Activated naive CD4-positive, alpha-beta T cell treated with anti-CD3 and anti-CD28 coated beads, Interleukin-2, amount 50 U/mL, for 16 hours (primary cell): Measurements from ENCODE around the gene THAP4.
"Not testable (repeated sequence)": the region's sequence is repeated elsewhere in the genome, so short reads cannot be mapped to it uniquely, and the experiment has no call there.

ENCODE experiments used
- DNase-seq: peaks from one replicate; pipeline ENCODE4 v3.0.0-alpha.2; 2020

Gene THAP4

DNA sequence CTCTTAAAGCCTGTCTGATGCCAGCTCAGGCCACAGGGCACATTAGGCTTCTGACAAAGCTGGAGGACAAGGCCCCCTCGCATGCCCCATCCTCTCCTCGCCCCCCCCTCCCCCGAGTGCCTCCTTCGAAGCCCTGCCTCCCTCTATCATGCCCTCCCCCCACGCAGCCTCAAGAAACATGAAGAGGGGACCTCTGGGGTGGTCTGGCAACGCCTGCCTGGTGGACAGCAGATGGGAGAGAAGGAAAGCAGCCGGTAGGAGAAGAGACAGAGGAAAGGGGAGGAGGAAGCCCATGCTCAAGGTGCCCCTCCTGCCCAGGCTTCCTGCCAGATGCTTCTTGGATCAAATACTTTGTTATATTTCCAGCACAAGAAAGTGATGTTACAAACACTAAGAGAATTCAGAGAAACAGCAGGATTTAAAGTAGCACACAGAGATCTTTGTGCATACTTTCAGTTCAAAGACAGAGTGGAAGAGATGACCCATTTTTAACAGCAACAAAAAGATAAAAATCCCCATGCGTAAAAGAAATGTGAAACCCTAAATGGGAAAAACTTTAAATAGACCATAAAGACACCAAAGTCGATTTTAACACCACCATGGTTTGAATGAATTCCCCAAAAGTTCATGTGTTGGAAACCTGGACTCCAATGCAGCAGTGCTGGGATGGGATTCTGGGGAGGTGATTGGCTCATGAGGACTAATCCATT lies 59.4 kb downstream of the THAP4 start:
- DNase-seq, result no peak

DNA sequence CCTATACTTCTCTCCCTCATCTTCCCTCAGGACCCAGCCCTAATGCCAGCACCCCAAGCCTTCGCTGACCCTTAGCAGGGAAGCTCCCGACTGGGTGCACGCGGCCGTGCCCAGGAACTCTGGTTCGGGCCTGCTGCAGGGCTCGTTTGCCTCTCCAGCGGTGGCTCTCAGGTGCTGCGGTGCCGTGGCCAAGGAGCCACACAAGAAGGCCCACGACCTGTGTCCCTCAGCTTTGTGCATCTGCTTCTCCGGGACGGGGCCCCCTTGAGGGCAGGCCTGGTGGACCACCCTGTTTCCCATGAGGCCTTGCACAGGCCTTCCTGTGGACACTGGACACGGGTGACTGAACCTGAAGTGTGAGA lies 60.7 kb downstream of the THAP4 start:
- no peak for DNase-seq

DNA sequence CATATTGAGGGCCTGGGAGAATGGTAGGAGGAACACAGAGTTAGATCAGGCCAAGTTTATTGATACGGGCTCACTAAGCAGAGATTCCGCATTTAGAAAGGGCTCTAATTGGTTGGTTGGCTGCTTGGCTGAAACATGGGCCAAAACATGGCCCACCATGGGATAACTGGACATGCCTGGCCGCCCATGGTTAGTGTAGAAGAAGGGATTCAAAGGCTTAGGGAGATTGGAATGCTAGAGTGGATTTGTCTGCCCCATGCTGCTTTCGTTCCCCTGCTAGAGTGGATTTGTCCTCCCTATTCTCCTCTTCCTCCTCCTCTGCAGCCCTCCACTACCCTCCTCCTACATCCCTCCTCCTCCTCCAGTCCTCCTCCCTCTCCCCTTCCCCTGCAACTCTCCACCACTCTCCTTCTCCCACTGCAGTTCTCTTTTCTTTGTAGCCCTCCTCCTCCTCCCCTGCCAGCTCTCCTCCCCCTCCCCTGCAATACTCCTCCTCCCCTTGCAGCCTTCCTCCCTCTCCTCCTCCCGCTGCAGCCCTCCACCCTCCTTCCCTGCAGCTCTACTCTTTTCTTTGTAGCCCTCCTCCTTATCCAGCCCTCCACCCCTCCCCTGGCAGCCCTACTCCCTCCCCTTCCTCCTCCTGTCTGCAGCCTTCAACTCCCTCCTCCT lies 61.2 kb downstream of the THAP4 start:
- DNase-seq, result no peak

DNA sequence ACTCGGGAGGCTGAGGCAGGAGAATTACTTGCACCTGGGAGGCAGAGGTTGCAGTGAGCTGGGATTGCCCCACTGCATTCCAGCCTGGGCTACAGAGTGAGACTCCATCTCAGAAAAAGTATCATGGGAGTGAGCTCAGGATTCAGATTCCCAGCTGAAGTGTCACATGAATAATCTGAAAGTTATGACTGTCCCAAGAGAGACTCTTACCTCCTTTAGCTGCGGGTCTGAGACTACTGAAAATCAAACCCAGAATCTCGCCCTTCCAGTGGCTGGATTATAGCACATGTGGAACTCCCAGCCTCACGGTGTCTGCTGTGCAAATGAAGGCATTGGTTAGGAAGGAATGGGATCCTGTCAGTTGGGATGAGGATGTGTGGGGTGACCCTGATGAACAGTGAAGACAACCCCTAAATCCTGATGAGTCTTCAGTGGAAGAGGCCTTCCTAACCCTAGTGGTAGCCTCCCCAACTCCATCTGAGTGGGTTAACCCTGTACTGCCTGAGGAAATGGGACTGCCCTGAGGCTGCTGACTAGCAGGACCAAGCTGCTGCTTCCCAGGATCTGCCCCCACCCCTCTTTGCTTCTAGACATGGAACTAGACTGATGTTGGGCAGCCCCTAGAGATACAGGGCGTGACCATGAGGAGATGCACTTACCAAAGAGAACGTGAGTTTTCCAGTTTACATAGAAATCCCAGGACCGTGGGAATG lies 61.9 kb downstream of the THAP4 start:
- DNase-seq, result no peak

DNA sequence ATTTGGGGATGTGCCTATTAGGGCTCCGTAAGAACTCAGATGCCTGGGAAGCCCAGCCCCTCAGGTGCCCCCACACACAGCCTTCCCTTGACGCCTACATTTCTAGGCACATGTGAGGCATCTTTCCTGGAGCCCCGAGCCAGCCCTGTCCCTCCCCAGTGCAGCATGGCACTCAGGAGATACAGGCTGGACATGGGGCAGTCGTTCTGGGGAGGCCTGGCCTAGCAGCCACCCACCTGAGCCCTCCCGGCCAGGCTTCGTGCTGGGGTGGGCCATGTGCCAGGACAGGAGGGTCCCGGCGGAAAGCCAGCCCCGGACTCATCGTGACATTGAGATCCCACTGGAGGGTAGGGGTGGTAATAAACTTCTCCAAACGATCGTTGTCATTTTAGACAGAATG lies 63.2 kb downstream of the THAP4 start:
- no peak for DNase-seq

DNA sequence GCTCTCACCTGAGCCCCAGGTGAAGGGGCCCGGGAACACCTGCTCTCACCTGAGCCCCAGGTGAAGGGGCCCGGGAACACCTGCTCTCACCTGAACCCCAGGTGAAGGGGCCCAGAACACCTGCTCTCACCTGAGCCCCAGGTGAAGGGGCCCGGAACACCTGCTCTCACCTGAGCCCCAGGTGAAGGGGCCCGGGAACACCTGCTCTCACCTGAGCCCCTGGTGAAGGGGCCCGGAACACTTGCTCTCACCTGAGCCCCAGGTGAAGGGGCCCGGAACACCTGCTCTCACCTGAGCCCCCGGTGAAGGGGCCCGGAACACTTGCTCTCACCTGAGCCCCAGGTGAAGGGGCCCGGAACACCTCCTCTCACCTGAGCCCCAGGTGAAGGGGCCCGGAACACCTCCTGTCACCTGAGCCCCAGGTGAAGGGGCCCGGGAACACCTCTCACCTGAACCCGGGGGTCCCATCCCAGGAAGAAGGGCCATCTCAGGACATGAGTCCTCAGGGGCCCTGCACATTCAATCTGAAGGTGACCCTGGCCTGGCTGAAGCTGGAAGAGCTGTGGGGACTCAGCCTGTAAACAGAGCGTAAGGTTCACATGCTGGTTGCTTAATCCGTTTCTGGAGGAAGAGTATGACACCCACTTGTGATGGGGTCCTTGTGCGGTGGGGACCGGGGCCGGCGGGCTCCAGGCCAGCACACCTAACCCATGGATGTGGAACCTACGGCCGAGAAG lies 63.9 kb downstream of the THAP4 start:
- not testable (repeated sequence) for DNase-seq

DNA sequence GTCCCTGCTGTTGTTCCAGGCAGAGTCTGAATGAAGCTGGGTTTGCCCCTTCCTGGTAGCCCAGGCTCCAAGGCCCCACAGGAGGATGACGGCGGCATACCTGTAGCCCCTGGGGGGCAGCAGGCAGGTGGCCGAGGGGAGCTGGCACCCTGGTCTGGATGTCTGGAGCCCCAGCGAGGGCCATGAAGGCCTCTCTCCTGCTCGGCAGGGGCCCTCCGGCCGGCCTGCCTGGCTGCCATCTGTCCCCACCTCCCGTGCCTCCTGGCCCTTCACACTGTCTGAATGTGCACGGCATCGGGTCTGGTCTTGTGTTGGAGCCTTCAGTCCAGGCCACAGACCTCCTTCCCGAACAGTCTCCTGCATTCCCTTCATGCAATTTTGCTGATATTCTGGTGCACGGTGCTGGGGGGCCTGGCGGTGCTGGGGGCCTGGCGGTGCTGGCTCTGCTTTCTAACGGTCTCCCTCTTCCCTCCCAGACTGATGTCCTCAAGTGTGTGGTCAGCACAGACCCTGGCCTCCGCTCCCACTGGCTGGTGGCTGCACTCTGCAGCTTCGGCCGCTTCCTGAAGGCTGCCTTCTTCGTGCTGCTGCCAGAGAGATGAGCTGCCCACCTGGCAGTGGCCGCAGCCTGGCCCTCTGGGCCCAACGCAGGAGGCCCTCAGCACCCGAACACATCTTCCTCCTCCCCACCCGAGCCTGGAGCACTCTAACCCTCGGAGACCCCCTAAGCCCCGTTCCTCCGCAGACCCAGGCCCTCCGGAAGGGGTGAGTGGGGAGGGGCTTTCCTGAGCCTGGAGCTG lies 64.9 kb downstream of the THAP4 start:
- DNase-seq, result no peak

DNA sequence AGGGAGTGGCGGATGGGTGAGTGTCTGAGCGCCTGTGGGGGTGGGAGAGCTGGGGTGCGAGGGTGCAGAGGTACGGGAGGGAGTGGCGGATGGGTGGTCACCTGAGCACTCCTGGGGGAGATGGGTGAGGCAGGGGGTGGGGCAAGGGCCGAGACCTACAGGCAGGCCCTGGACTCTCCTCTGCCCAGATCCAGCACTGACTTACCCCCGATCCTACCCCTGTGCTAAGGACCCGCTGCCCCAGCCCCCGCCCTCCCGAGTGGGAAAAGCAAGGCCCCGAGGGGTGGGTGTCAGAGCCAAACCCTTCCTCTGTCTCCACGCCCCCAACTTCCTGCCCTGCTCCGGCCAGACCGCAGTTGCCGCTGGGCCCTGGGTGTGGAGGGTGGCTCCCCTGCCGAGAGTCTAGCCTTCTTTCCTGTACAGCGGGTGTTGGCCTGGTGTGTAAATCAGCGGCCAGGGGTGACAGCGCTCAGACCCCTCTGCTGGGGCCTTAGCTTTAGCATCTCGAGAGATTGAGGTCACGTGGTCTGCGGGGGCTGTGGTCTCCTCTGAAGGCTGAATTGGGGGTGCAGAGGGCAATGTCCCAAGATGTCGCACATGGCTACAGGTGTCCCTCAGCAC lies 65.9 kb downstream of the THAP4 start:
- DNase-seq, result no peak

DNA sequence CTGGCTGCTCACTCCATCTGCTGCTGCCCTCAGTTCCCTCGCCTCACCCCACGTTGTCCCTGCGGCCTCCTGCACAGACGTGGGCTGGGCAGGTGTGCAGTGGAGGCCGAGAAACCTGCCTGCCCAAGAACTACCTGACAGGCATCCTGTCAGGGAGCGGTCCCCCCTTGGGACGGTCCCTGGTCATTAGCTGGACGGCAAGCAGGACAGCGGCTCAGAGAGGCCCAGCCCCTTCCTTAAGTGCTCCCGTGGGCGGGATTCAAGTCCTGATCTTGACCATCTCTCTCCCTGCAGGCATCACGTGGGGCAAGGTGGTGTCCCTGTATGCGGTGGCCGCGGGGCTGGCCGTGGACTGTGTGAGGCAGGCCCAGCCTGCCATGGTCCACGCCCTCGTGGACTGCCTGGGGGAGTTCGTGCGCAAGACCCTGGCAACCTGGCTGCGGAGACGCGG lies 67.1 kb downstream of the THAP4 start:
- DNase-seq, result no peak

DNA sequence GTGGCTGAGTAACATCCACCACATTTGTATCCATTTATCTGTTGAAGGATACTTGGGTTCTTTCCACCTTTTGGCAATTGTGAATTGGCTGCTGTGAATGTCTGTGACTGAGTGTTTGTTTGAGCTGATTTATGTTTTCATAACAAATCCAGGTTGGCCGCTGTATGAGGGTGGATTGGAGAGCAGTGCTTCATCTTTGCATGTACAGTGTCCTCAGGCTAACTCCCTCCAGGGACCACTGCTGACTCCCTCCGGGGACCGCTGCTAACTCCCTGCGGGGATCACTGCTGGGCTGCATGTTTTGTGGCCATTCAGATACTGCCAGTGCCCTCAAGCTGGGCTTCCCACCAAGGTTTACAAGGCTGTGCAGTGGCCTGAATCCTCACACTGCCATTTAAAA lies 68.2 kb downstream of the THAP4 start:
- DNase-seq, result no peak

DNA sequence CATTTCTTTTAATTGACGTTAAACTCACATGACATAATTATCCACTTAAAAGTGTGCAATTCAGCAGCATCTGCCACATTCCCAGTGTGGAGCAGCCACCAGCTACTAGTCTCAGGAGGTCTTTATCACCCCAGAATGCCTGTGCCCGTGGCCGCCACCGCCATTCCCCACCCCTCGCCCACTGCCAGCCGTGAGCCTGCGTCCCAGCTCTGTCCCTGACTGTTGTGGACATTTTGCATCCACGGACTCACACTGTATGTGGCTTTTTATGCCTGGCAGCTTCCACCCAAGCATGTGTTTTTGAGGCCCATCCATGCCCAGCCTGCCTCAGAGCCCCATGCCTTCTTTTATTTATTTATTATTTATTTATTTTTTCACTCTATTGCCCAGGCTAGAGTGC lies 69.2 kb downstream of the THAP4 start:
- DNase-seq, result no peak

DNA sequence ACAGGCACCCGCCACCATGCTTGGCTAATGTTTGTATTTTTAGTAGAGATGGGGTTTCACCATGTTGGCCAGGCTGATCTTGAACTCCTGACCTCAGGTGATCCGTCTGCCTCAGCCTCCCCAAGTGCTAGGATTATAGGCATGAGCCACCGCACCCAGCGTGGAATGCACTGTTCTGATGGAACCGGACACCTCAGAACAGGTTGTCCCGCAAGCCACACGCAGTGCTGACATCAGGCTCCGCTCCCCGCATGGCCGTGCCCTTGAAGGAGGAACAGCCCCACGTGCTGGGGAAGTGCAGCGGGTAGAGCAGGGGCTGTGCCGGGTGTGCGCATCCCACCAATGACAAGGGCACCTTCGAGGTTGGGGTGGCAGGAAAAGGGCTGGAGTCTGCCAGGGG lies 69.7 kb downstream of the THAP4 start:
- DNase-seq, result not testable (repeated sequence)

DNA sequence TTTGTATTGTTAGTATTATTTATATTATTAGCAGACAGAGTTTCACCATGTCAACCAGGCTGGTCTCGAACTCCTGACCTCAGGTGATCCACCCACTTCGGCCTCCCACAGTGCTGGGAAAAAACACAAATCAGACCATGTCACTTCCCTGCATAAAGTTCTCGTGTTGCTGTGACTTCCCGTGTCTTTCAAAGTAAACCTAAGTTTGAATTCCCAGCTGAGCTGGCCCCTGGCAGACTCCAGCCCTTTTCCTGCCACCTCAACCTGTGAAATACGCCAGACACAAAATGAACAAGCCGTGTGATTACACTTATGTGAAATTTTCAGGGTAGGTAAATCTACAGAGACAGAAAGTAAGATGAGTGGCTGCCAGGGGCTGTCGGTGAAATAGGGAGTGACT lies 70.5 kb downstream of the THAP4 start:
- DNase-seq, result no peak

DNA sequence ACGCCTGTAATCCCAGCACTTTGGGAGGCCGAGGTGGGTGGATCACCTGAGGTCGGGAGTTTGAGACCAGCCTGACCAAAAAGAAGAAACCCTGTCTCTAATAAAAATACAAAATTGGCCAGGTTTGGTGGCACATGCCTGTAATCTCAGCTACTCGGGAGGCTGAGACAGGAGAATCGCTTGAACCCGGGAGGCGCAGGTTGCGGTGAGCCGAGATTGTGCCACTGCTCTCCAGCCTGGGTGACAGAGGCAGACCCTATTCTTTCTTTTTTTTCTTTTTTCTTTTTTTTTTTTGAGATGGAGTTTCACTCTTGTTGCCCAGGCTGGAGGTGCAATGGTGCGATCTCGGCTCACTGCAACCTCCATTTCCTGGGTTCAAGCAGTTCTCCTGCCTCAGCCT lies 70.9 kb downstream of the THAP4 start:
- not testable (repeated sequence) for DNase-seq

DNA sequence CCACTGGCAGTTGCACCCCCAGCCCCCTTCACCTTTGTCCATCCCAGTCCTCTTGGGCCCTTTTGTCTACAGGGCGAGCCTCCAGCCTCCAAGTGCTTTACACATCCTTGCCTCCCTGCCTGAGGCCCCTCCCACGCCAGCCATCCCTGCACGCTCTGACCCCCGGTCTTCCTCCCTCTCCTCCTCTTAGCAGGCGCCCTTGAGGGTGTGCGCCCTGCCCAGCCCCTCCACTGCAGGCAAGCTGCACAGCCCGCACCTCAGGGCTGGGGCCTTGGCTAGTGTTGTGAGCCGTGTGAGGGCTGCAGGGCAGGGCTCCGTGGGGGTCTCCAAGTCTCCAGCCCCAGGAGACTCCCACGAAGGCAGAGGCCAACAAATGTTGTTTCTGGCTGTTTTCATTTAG lies 71.5 kb downstream of the THAP4 start:
- no peak for DNase-seq

DNA sequence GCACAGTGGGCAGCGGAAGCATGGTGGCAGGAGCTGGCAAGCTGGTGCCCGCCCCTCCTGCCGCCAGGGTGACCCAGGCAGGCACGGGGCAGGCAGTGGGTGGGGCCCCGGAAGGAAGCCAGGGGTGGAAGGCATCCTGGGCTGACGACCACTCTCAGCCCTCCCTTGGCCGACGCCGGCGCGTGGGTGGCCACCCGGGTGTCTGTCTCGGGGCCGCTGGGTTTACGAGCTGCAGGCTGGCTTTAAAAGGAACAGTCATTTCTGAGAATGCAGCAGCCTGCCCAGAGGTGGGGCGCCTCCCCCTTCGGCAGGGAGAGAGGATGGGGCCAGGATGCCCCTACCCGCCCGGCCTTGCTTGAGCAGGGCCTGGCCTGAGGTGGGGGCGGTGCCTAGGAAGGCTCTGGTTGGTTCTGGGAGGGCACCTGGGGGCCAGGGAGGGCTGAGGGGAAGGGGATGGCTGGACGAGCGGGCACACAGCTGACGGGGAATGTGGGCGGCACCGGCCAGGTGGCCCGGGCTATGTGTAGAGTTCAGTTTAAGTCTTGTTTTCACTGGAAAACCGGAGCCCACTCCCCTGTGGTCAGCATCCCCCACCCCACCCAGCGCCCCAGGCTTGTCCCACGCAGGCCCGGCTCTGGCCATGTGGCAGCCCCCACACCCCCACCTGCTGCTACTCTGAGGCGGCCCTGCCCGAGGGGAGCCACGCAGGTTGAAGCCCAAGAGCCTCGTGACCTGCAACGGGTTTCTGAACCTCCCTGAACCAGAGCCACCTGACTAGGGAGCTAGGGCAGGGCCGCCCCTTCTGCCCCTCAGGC lies 72.2 kb downstream of the THAP4 start:
- DNase-seq, result no peak

DNA sequence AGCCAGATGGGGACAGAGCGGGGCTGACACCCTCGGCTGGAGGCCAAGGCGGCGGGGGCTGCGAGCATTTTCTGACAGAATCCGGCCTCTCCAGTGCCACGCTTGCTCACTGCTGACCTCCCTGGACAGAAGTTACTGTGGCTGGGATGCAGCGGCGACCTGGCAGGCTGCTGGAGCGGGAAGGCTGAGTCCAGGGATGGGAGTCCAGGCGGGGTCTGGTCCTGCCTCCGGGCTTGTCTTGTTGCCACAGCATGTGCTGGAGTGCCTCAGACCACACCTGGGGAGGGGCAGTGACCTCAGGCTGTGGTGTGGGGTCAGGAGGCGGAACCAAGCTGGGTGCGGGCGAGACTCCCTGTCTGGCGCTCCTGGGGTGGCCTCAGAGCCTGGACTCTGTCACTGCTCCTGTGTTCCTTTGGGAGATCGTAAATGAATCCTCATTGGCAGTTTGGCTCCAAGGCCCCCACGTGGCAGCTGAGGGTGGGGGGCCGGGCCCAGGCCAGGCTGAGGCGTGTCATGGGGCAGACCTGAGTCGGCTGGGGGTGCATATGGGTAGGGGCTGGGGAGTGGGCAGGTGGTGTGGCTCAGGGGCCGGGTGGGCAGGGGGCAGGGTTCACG lies 72.9 kb downstream of the THAP4 start:
- no peak for DNase-seq

DNA sequence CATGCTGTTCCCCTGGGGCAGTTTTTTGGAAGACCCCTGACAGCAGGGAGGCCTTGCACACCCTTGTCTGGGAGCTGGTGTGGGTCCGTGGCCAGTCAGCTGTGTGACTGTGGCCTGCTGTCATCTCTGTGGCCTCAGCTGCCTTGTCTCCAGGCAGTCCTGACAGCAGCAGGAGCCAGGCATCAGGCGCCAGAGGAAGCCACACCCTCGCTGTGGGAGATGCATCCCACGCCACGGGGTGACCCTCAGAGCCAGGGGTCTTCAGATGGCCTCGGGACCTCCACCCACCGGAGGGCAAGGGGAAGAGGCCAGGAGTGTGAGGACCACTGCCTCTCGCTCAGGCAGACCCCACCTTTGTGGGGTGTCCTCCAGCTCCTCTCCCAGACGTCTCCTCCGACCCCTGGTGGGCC lies 73.4 kb downstream of the THAP4 start:
- no peak for DNase-seq

DNA sequence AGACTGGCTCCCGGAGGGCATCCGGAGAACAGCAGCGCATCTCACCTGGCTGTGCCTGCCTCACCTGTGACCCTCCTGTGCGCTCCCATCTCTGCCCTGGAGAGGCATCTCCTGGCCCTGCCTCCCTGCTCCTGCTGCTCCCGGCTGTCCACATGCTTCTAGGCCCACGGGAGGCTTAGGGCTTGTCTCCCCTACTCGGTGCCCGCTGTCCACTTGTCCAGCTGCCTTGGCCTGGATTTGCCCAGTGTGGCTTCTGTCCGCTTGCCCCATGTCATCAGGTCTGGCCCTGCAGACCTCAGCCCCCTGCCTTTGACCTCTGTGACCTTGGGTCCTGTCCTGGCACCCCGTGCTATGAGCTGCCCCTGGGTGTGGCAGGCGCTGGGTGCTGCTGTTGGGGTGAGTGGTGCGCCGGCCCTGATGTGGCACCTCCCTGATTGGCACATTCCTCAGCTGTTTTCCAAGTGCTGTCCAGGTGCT lies 73.9 kb downstream of the THAP4 start:
- no peak for DNase-seq

DNA sequence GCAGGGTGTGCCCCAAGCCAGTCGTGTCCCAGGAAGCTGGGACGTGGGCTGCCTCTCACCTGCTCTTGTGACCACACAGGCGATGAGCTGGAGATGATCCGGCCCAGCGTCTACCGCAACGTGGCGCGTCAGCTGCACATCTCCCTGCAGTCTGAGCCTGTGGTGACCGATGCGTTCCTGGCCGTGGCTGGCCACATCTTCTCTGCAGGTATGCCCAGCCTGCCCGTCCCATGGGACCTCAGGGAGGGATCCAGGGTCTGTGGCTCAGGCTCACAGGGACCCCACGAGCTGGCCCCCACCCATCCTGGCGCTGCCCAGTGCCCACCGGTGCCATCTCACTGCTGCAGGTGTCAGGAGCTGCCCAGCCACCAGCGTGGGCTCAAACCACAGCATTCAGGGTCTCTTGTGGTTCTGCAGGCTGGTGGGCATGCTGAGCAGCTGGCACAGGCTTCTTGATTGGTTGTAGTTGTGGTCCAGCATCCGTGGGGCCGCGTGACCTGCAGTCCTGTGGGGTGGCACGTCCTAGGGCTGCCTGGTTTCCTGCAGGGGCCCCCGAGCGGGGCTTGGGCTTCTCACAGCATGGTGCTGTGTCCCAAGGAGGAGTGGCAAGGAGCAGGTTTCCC lies 74.6 kb downstream of the THAP4 start:
- DNase-seq, result no peak
